A549 treated with CORT108297 at 1 μM for 4 hours (cell line): ENCODE measurements around the gene INHA. TPM values are rescaled to one million over a fixed set of nuclear protein-coding genes. Genes with fewer than 3 reads are reported as not detected.

Source experiments
- total RNA-seq: library from RNA; stranded (reverse); fragments of 200-300 nt; extraction: Qiagen RNA extraction; gene quantifications from 5 replicates; pipeline ENCODE4 v1.2.3, GENCODE V29; 2022

Gene INHA, protein sequence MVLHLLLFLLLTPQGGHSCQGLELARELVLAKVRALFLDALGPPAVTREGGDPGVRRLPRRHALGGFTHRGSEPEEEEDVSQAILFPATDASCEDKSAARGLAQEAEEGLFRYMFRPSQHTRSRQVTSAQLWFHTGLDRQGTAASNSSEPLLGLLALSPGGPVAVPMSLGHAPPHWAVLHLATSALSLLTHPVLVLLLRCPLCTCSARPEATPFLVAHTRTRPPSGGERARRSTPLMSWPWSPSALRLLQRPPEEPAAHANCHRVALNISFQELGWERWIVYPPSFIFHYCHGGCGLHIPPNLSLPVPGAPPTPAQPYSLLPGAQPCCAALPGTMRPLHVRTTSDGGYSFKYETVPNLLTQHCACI
- 0.35 to 0.73 TPM (median 0.48 TPM) in 5 replicates for total RNA-seq

DNA sequence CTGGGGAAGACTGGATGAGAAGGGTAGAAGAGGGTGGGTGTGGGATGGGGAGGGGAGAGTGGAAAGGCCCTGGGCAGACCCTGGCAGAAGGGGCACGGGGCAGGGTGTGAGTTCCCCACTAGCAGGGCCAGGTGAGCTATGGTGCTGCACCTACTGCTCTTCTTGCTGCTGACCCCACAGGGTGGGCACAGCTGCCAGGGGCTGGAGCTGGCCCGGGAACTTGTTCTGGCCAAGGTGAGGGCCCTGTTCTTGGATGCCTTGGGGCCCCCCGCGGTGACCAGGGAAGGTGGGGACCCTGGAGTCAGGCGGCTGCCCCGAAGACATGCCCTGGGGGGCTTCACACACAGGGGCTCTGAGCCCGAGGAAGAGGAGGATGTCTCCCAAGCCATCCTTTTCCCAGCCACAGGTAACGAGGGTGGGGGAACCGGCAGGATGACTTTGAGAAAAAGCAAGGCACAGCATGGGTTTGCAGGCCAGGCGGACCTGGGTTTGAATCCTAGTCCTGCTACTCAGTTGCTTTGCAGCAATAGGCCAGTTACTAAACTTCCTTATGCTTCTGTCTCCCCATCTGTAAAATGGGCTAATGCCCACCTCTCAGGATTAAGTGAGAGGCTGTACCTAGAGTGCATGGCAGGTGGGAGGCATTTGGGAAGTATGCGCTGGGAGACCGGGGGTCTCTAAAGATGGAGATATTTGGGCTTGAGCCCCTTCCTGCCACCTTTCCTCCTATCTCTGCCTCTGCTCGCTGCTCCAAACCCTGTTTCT, at the start of gene INHA:
Gene INHA (plus strand): TSS at position 74 of the 765 bp plus-strand sequence. CDS start 65 bp downstream, at position 139.

DNA sequence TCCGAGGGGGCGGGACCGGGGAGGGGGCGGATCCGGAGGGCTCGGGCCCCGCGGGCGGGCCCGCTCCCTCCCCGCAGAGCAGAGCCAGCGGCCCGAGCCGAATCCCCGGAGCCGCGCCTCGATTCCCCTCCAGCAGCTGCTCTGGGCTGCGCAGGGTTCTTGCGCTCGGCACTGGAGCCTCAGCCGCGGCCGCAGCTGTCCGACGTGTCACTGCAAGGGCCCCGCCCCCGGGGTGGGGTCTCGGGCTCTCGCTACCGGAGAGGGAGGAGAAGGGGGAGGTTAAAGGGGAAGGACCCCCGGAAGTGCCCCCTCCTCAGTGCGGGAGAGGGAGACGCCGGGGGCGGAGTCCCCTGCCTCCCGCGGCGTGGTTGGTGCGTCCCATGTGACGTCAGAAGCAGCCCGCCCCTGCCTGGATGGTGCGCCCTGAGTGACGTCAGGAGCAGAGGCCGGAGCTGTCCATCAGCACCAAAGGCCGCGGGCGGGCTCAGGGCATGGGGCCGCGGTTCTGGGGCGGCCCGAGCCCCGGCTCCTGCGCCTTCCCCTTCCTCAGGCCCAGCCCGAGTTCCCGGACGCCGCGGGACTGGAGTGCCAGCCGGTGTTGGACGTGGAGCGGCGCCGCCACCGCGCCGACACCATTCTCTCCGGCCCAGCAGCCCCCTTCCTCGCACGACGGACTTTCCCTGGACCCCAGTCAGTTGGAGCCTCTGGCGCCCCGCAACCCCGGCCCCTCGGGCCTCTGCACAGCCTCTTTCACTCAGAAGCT, 28.3 kb upstream of the INHA start, which contains the start of the genes CHPF and TMEM198:
Gene CHPF (minus strand): TSS at position 214 of the 763 bp plus-strand sequence. CDS start 271 bp downstream, outside the sequence.
Gene TMEM198 (plus strand): TSS at position 433 of the 763 bp plus-strand sequence. CDS start 700 bp downstream, outside the sequence.

GRCh38 chr2:219571311-219572236, 536 bp upstream of the INHA start, which contains the start of gene OBSL1:
TSS of gene OBSL1 (minus strand) at chr2:219571539. CDS start at chr2:219571232, 307 bp downstream.

DNA sequence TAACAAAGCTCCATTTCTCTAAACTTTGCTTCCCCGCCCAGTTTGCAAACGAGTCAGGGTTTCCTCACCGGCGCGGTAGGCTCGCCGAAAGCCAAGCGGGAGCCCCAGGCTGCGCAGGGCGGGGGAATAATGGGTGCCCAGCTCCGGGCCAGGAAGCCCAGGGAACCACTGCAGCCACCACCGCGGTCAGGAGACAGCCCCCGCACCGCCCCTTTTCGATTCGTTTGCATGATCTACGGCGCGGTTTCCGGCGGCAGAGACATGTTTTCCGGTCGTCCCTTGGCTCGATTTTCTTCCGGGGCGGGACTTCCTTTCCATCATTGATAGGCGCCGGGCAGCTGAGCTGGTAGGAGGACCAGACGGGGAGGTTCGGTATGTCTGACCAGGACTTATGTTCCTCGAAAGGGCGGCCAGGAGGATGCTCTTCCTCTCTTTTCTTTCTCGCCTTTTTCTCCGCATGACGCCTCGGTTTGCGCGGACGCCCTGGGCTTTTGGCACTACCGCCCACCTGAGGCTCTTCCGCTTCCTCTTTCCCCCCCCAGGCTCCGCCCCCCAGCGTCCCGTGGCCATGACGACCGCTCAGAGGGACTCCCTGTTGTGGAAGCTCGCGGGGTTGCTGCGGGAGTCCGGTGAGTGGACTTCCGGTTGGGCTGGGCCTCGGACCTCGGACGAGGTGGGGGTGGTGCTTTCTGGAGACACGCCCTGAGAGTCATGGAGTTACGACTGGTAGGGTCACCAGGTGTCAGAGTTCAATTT, 25.6 kb downstream of the INHA start, which contains the start of gene STK11IP:
Gene STK11IP (plus strand): TSS at position 306 of the 756 bp plus-strand sequence. CDS start 263 bp downstream, at position 569.

Other genes starting within 250 kb of the INHA start
- not detected in 5 replicates for gene RESP18, start 239.6 kb upstream of the INHA start, total RNA-seq
- gene DNPEP, start 184.4 kb upstream of the INHA start, total RNA-seq: 47.8 to 67.2 TPM (median 61.9 TPM) in 5 replicates
- 0.05 to 0.20 TPM (median 0.08 TPM) in 4 of 5 replicates, not detected in the other for gene DES, start 153.9 kb upstream of the INHA start, total RNA-seq
- 4.3 to 9.5 TPM (median 7.0 TPM) in 5 replicates for gene SPEG, start 137.5 kb upstream of the INHA start, total RNA-seq
- gene GMPPA, start 73.4 kb upstream of the INHA start, total RNA-seq: 36.1 to 39.1 TPM (median 38.2 TPM) in 5 replicates
- 0.05 to 0.07 TPM (median 0.06 TPM) in 4 of 5 replicates, not detected in the other for gene ASIC4, start 57.8 kb upstream of the INHA start, total RNA-seq
- gene CHPF, start 28.5 kb upstream of the INHA start, total RNA-seq: 18.1 to 35.4 TPM (median 31.9 TPM) in 5 replicates
- 0.45 to 1.4 TPM (median 1.1 TPM) in 5 replicates for gene TMEM198, start 28.3 kb upstream of the INHA start, total RNA-seq
- 20.1 to 26.9 TPM (median 22.8 TPM) in 5 replicates for gene OBSL1, start 771 bp upstream of the INHA start, total RNA-seq
- 14.7 to 20.5 TPM (median 19.9 TPM) in 5 replicates for gene STK11IP, start 25.5 kb downstream of the INHA start, total RNA-seq
- 2.5 to 4.1 TPM (median 3.1 TPM) in 5 replicates for gene SLC4A3, start 55.3 kb downstream of the INHA start, total RNA-seq